Measurements from ENCODE around the gene NCKAP1. TPM values are rescaled to one million over a fixed set of nuclear protein-coding genes. Genes with fewer than 3 reads are reported as not detected.

Gene NCKAP1
- total and polyA plus RNA-seq, 2 donors (not counting 3 experiments of a cell fraction or from before 2014, with no cell fraction given): 49.4 to 130 TPM

GRCh38 chr2:182950546-182950945 is 87.7 kb downstream of the NCKAP1 start:
- dilution Hi-C loops (cut with MboI; ENCODE audit: extremely low pct_ligation_motif_present, low sequenced_read_pairs) (no loop called here), intact Hi-C loops (cut with micrococcal nuclease) (no loop called here)
- CTCF ChIA-PET: interaction anchor here (1.3 to 4.2 kb wide), 6 partner anchors 10 to 284 kb away, joined by 3 to 15 read pairs (median 4); no protein-coding TSS in a partner anchor
- Histone ChIP-seq H3K27me3 (ENCODE audit: control insufficient read depth in 2 of 2, insufficient read depth in 2 of 2, low read length in 2 of 2) (no peaks in the 10 kb centered on the region), H3K9ac (replicated peaks; ENCODE audit: extremely low read depth, insufficient read depth, low read length) (no peak overlapping the region), H3K4me2 (ENCODE audit: insufficient read depth, low read length) (no peak overlapping the region), H3K27ac (ENCODE audit: insufficient read depth, low read depth, low read length) (no peak overlapping the region), H3K36me3 (ENCODE audit: control insufficient read depth in 2 of 2, extremely low read depth in 1 of 2, insufficient read depth in 2 of 2, low read length in 2 of 2) (peaks cover 0 to 4% of the 10 kb centered on the region in 2 experiments), H3K79me2 (ENCODE audit: control insufficient read depth, insufficient read depth, low read length) (peaks cover 4% of the 10 kb centered on the region), H3K4me3 (replicated peaks in 1 of 3; ENCODE audit: insufficient read depth in 1 of 3, low read depth in 1 of 3, low read length in 3 of 3) (no peak overlapping the region), H3K9me3 (replicated peaks; ENCODE audit: control insufficient read depth, insufficient read depth, low read length) (no peaks in the 10 kb centered on the region), H2AFZ (ENCODE audit: low read depth, low read length) (no peak overlapping the region), H3K4me1 (ENCODE audit: control insufficient read depth, extremely low read depth, insufficient read depth, low read length) (peaks cover 19% of the 10 kb centered on the region), H3K9me1 (replicated peaks; ENCODE audit: control insufficient read depth, extremely low read depth, insufficient read depth, low read length) (no peaks in the 10 kb centered on the region), H4K20me1 (replicated peaks; ENCODE audit: control insufficient read depth, extremely low read depth, insufficient read depth, low read length) (no peaks in the 10 kb centered on the region)
- no peak for TF ChIP-seq MYC (IDR thresholded peaks at IDR 0.05; ENCODE audit: low read depth, low read length)
- TF ChIP-seq GATA2 (IDR thresholded peaks at IDR 0.05; ENCODE audit: insufficient read depth, insufficient read length, low read depth, low read length): no peak
- no peak for TF ChIP-seq POLR2A (IDR thresholded peaks at IDR 0.05; ENCODE audit: low read depth, low read length)
- TF ChIP-seq POLR2AphosphoS5 (IDR thresholded peaks at IDR 0.05; ENCODE audit: insufficient read depth, low read depth, low read length): no peak
- TF ChIP-seq EZH2 (IDR thresholded peaks at IDR 0.05; ENCODE audit: borderline replicate concordance, low read depth, low read length, severe bottlenecking): no peak
- no peak for TF ChIP-seq JUN (IDR thresholded peaks at IDR 0.05; ENCODE audit: borderline replicate concordance, insufficient read depth, insufficient read length, low read depth)
- no peak for TF ChIP-seq MAX (IDR thresholded peaks at IDR 0.05; ENCODE audit: insufficient read depth, insufficient read length)
- TF ChIP-seq FOS (IDR thresholded peaks at IDR 0.05; ENCODE audit: borderline replicate concordance, insufficient read depth, low read length): no peak
- no peak for TF ChIP-seq CTCF (IDR thresholded peaks at IDR 0.05; ENCODE audit: extremely low read depth in 1 of 2, insufficient read depth in 1 of 2, low read depth in 1 of 2, low read length in 2 of 2)
- DNase-seq (ENCODE audit: low read depth, low spot score): no peak
- no peak for FAIRE-seq
- no TSS peak for BruUV-seq (replicated peaks)
- POLR2A ChIA-PET: no interaction called here

Measured in endothelial cell of umbilical vein (primary cell).